OCI-LY1 (cell line): Measurements from ENCODE around the gene CEMP1.

ENCODE experiments used
- CTCF ChIP-seq: fragments of 200-600 bp; sonication (generic), shearing (Covaris generic); IDR thresholded peaks from 2 replicates; pipeline ENCODE4 v1.5.1; 2017; ENCODE audit warnings: mild to moderate bottlenecking, antibody characterized with exemption, low read length, moderate library complexity, mixed read lengths
- EZH2 ChIP-seq: fragments of 200-600 bp; sonication (generic), shearing (Covaris generic); IDR thresholded peaks from 2 replicates; pipeline ENCODE4 v1.8.0; 2017; ENCODE audit warnings: borderline replicate concordance, mixed run types, mild to moderate bottlenecking, antibody characterized with exemption, low read length, moderate library complexity, mixed read lengths

GRCh38 chr16:2533912-2534311 is 2.7 kb upstream of the CEMP1 start:
- TF ChIP-seq CTCF (no peak), EZH2 (no peak)
